Neutrophil (primary cell): ENCODE measurements around the gene ZNF358.

Experiments
- H3K27ac ChIP-seq: fragments of 200-600 bp; sonication (generic); 2 replicates; pipeline ENCODE4 v1.5.1; 2016; ENCODE audit warnings: mild to moderate bottlenecking, moderate library complexity
- H3K27me3 ChIP-seq: fragments of 200-600 bp; sonication (generic); 2 replicates; pipeline ENCODE4 v1.6.0; 2016; ENCODE audit warnings: mild to moderate bottlenecking
- H3K36me3 ChIP-seq: fragments of 200-600 bp; sonication (generic); 2 replicates; pipeline ENCODE4 v1.5.1; 2017
- H3K4me1 ChIP-seq, 2 experiments: fragments of 200-600 bp in 1 of 2; sonication (generic) in 1 of 2; 1 replicate in 1 of 2; 2 replicates in 1 of 2; pipeline versions ENCODE4 v1.5.1 to v1.6.1; 2013 to 2016; ENCODE audit warnings: low read depth in 1 of 2, low read length in 1 of 2, mild to moderate bottlenecking in 1 of 2, moderate library complexity in 1 of 2; ENCODE audit not compliant: control insufficient read depth in 1 of 2, insufficient read depth in 1 of 2
- H3K4me3 ChIP-seq, 2 experiments: fragments of 200-600 bp in 1 of 2; sonication (generic) in 1 of 2; 1 replicate in 1 of 2; 2 replicates in 1 of 2; pipeline ENCODE4 v1.5.1; 2013 to 2016; ENCODE audit warnings: low read depth in 1 of 2, low read length in 1 of 2, mild to moderate bottlenecking in 1 of 2, moderate library complexity in 1 of 2
- H3K9me3 ChIP-seq: fragments of 200-600 bp; sonication (generic); 2 replicates; pipeline ENCODE4 v1.5.1; 2016
- TF ChIP-seq, protein P1 (sequence below): fragments of 200-600 bp; sonication (generic); IDR thresholded peaks from 2 replicates; pipeline ENCODE4 v1.5.1; 2016; ENCODE audit warnings: antibody characterized with exemption

The ZNF358 gene

DNA sequence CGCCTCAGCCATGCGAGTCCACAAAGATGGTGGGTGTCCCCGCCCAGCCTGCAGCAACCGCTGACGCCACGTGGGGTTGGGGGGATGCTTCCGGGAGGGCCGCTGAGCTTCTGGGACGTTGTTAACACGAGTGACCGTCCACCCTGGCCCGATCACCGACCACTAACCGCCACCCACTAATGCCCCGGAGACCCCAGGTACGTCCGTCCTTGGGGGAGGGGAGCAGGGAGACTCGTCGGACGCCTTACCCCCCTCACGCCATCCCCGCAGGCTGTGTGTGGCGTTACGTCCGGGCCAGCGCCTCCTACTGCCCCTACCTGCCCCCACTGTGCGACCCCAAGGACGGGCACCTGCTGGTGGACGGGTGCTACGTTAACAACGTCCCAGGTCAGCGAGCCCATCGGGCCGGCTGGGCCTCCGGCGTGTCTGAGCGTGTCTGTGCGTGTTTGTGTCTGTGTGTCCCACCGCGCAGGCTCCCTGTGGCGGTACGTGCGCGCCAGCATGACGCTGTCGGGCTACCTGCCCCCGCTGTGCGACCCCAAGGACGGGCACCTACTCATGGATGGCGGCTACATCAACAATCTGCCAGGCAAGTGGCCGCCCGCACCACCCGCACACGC is 40.9 kb downstream of the ZNF358 start:
- Histone ChIP-seq H3K27me3 (no peaks in the 10 kb centered on the region), H3K27ac (no peak overlapping the region), H3K4me3 (no peak overlapping the region), H3K36me3 (peaks cover 89% of the 10 kb centered on the region), H3K9me3 (no peaks in the 10 kb centered on the region), H3K4me1 (no peaks in the 10 kb centered on the region)
- TF ChIP-seq, protein P1, sequence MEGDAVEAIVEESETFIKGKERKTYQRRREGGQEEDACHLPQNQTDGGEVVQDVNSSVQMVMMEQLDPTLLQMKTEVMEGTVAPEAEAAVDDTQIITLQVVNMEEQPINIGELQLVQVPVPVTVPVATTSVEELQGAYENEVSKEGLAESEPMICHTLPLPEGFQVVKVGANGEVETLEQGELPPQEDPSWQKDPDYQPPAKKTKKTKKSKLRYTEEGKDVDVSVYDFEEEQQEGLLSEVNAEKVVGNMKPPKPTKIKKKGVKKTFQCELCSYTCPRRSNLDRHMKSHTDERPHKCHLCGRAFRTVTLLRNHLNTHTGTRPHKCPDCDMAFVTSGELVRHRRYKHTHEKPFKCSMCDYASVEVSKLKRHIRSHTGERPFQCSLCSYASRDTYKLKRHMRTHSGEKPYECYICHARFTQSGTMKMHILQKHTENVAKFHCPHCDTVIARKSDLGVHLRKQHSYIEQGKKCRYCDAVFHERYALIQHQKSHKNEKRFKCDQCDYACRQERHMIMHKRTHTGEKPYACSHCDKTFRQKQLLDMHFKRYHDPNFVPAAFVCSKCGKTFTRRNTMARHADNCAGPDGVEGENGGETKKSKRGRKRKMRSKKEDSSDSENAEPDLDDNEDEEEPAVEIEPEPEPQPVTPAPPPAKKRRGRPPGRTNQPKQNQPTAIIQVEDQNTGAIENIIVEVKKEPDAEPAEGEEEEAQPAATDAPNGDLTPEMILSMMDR: no peak

- peaks cover 80% of the 10 kb centered on the region for H3K36me3 ChIP-seq
- no peaks in the 10 kb centered on the region for H3K4me1 ChIP-seq
- H3K4me3 ChIP-seq: no peak overlapping the region
- no peak overlapping the region for H3K27ac ChIP-seq
- TF ChIP-seq, protein P1: no peak
- no peaks in the 10 kb centered on the region for H3K9me3 ChIP-seq
- no peaks in the 10 kb centered on the region for H3K27me3 ChIP-seq
These were observed 42.8 kb downstream of the ZNF358 start for GRCh38 chr19:7558667-7559066.

DNA sequence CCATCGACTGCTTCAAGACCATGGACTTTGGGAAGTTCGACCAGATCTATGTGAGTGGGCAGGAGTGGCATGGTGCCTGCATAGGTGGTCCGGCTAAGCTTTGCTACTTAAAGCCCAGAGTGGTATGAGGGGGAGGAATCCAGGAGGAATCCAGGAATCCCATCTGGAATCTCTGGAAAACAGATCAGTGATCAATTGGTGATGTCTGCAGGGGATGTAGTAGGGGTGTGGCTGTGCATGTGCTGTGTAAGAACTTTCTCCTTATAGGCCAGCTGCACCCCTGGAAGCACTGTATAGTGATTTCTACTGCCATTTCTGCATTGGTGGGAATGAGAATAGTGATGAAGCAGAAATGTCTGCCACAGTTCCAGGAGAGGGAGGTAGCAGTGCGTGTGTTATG is 43.2 kb downstream of the ZNF358 start:
- Histone ChIP-seq H3K4me1 (no peaks in the 10 kb centered on the region), H3K4me3 (no peak overlapping the region), H3K27ac (no peak overlapping the region), H3K9me3 (no peaks in the 10 kb centered on the region), H3K36me3 (peaks cover 75% of the 10 kb centered on the region), H3K27me3 (no peaks in the 10 kb centered on the region)
- TF ChIP-seq, protein P1: no peak

DNA sequence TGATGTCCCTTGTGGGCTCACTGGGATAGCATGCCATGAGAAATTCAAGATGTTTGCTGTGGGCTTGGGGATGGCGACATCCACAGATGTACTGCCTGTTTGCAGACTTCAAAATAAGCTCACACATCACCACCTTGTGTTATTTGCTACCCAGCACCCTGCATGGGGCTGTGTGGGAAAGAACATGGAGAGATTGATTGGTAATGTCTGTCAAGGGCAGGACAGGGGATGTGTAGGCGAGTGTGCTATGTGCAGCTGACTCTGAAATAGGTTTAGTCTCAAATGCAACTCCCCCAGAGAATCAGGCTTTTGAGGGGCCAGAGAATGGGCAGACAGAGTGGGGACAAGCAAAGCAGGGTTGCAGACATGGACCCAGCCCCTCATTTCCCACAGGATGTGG is 44.4 kb downstream of the ZNF358 start:
- Histone ChIP-seq H3K27ac (no peak overlapping the region), H3K4me3 (no peak overlapping the region), H3K36me3 (peaks cover 64% of the 10 kb centered on the region), H3K27me3 (no peaks in the 10 kb centered on the region), H3K9me3 (no peaks in the 10 kb centered on the region), H3K4me1 (no peaks in the 10 kb centered on the region)
- TF ChIP-seq, protein P1: no peak

- TF ChIP-seq, protein P1: no peak
- Histone ChIP-seq H3K27me3 (no peaks in the 10 kb centered on the region), H3K27ac (no peak overlapping the region), H3K9me3 (no peaks in the 10 kb centered on the region), H3K4me3 (no peak overlapping the region), H3K36me3 (peaks cover 54% of the 10 kb centered on the region), H3K4me1 (no peaks in the 10 kb centered on the region)
These were observed 45.4 kb downstream of the ZNF358 start for GRCh38 chr19:7561325-7561724.
